ENCODE data around the gene BRCA2. TPM values are rescaled to one million over a fixed set of nuclear protein-coding genes. Genes with fewer than 3 reads are reported as not detected.

Gene BRCA2
- polyA plus RNA-seq, 1 experiment = 0.91 TPM

DNA sequence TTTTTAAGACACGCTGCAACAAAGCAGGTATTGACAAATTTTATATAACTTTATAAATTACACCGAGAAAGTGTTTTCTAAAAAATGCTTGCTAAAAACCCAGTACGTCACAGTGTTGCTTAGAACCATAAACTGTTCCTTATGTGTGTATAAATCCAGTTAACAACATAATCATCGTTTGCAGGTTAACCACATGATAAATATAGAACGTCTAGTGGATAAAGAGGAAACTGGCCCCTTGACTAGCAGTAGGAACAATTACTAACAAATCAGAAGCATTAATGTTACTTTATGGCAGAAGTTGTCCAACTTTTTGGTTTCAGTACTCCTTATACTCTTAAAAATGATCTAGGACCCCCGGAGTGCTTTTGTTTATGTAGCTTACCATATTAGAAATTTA lies 1.2 kb downstream of the BRCA2 start:
- ChIA-PET POLR2A (no interaction called here), CTCF (interaction anchor here (0.9 to 3.9 kb wide), 3 partner anchors 265 to 407 kb away, joined by 3 to 18 read pairs (median 8); no protein-coding TSS in a partner anchor)
- no peaks in the 10 kb centered on the region; the same call in 1 of the 2 replicates for H3K36me3 ChIP-seq (ENCODE audit: control insufficient read depth, insufficient read depth, low read length)
- no peak for DNase-seq (ENCODE audit: low read depth)
- no peak for TF ChIP-seq CTCF (IDR thresholded peaks at IDR 0.05; ENCODE audit: insufficient read depth, low read depth, low read length)
- no peaks in the 10 kb centered on the region for H3K27me3 ChIP-seq (ENCODE audit: control insufficient read depth, insufficient read depth, low read length)
- H3K4me3 ChIP-seq (ENCODE audit: low read depth, low read length) = no peak overlapping the region

DNA sequence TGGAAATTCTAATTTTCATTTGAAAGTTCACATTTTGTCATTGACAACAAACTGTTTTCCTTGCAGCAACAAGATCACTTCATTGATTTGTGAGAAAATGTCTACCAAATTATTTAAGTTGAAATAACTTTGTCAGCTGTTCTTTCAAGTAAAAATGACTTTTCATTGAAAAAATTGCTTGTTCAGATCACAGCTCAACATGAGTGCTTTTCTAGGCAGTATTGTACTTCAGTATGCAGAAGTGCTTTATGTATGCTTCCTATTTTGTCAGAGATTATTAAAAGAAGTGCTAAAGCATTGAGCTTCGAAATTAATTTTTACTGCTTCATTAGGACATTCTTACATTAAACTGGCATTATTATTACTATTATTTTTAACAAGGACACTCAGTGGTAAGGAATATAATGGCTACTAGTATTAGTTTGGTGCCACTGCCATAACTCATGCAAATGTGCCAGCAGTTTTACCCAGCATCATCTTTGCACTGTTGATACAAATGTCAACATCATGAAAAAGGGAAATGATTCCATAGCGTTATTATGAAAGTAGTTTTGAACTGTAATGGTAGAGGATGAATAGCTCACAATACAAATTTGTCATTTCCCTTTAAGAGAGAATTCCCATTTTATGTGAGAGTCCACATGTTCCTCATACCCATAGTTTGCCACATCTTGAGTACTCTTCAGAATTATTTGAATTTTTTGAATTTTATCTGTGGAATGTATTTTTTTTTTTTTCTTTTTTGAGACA lies 2.6 kb downstream of the BRCA2 start:
- TF ChIP-seq CTCF (IDR thresholded peaks at IDR 0.05; ENCODE audit: insufficient read depth, low read depth, low read length) = no peak
- CTCF ChIA-PET = interaction anchor here (0.6 to 2.1 kb wide), 3 partner anchors 264 to 408 kb away, joined by 3 to 4 read pairs (median 4); no protein-coding TSS in a partner anchor
- no peaks in the 10 kb centered on the region for H3K27me3 ChIP-seq (ENCODE audit: control insufficient read depth, insufficient read depth, low read length)
- POLR2A ChIA-PET = no interaction called here
- no peak overlapping the region for H3K4me3 ChIP-seq (ENCODE audit: low read depth, low read length)
- DNase-seq (ENCODE audit: low read depth) = no peak
- H3K36me3 ChIP-seq (ENCODE audit: control insufficient read depth, insufficient read depth, low read length) = no peaks in the 10 kb centered on the region; the same call in 1 of the 2 replicates

DNA sequence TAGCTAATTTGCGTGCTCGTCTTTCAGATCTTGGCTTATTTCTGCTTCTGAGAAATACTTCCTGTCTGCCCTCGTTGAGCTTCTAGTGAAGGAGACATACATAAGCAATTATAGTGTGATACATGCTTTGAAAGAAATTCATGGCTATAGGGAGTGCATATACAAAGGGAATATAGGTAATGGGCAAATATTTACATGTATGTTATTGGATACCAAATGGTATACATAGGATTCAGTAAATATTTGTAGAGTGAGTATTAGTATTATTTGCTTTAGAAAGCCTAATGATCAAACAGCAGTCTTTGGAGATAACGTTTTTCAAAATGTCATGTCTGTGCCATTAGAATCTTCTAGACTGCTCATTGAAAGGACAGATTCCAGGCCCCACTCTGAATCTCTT lies 5.2 kb downstream of the BRCA2 start:
- DNase-seq (ENCODE audit: low read depth) = no peak
- H3K36me3 ChIP-seq (ENCODE audit: control insufficient read depth, insufficient read depth, low read length) = no peaks in the 10 kb centered on the region; the same call in 1 of the 2 replicates
- no peak for TF ChIP-seq CTCF (IDR thresholded peaks at IDR 0.05; ENCODE audit: insufficient read depth, low read depth, low read length)
- CTCF ChIA-PET = no interaction called here
- no peaks in the 10 kb centered on the region for H3K27me3 ChIP-seq (ENCODE audit: control insufficient read depth, insufficient read depth, low read length)
- no peak overlapping the region for H3K4me3 ChIP-seq (ENCODE audit: low read depth, low read length)
- POLR2A ChIA-PET = no interaction called here

DNA sequence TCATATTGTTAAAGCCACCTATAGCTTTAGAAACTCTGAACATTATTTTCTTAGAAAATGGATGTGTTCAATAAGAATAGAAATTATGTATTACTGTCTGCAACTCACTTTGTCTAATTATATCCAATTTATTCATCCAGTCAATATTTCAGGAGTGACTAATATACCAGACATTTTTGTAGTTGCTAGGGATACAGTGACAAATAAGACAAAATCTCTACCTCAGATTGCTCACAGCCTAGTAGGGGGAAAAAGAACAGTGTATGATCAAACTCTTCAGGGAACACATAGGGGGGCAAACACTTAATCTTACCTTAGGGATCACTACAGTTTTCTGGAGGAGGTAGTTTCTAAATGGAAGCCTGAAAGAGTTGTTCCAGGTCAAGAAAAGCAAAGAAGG lies 8.6 kb downstream of the BRCA2 start:
- H3K36me3 ChIP-seq (ENCODE audit: control insufficient read depth, insufficient read depth, low read length) = no peaks in the 10 kb centered on the region; the same call in 1 of the 2 replicates
- no peak for TF ChIP-seq CTCF (IDR thresholded peaks at IDR 0.05; ENCODE audit: insufficient read depth, low read depth, low read length)
- CTCF ChIA-PET = interaction anchor here (0.7 to 1.3 kb wide), 2 partner anchors 13 to 16 kb away, joined by 3 to 4 read pairs; no protein-coding TSS in a partner anchor
- POLR2A ChIA-PET = no interaction called here
- DNase-seq (ENCODE audit: low read depth) = peak; percentile 69
- H3K4me3 ChIP-seq (ENCODE audit: low read depth, low read length) = no peak overlapping the region
- H3K27me3 ChIP-seq (ENCODE audit: control insufficient read depth, insufficient read depth, low read length) = no peaks in the 10 kb centered on the region

- Histone ChIP-seq H3K36me3 (ENCODE audit: control insufficient read depth, insufficient read depth, low read length) (no peaks in the 10 kb centered on the region), H3K4me3 (ENCODE audit: low read depth, low read length) (no peak overlapping the region), H3K27me3 (ENCODE audit: control insufficient read depth, insufficient read depth, low read length) (no peaks in the 10 kb centered on the region)
- no peak for TF ChIP-seq CTCF (IDR thresholded peaks at IDR 0.05; ENCODE audit: insufficient read depth, low read depth, low read length)
- DNase-seq (ENCODE audit: low read depth) = peak; percentile 49
- ChIA-PET POLR2A (no interaction called here), CTCF (no interaction called here)
These were observed 15.1 kb downstream of the BRCA2 start for GRCh38 chr13:32330441-32330840.
